Lung (tissue), 12 donors: ENCODE measurements around the gene JOSD2. TPM values are rescaled to one million over a fixed set of nuclear protein-coding genes. Genes with fewer than 3 reads are reported as not detected.

Experiments used
- ATAC-seq: fragments of 200-7000 bp; cut with Tn5 transposase; one replicate; pipeline ENCODE4 v1.9.1; 2020; ENCODE audit warnings: moderate number of reproducible peaks; ENCODE audit not compliant: insufficient read depth, low FRiP score
- DNase-seq, 3 donors: peaks; one replicate each; pipeline ENCODE4 v3.0.0-alpha.2; 2013 to 2017
- H3K27ac ChIP-seq, 2 donors: one replicate each; pipeline ENCODE4 v1.5.1; 2013; ENCODE audit warnings: mild to moderate bottlenecking in 2 of 2, moderate library complexity in 2 of 2, control low read depth in 1 of 2, inconsistent platforms in 1 of 2, low read depth in 1 of 2, low read length in 1 of 2
- H3K27me3 ChIP-seq, 3 donors: one replicate each; pipeline ENCODE4 v1.5.1; 2013; ENCODE audit warnings: low read length in 2 of 3; ENCODE audit not compliant: control insufficient read depth in 3 of 3, insufficient read depth in 3 of 3
- H3K36me3 ChIP-seq, 4 donors: one replicate each; pipeline ENCODE4 v1.5.1; 2013; ENCODE audit warnings: low read length in 4 of 4, mild to moderate bottlenecking in 1 of 4, moderate library complexity in 1 of 4; ENCODE audit not compliant: control insufficient read depth in 4 of 4, insufficient read depth in 4 of 4
- H3K4me1 ChIP-seq, 5 donors: one replicate each; pipeline ENCODE4 v1.5.1; 2013; ENCODE audit warnings: low read length in 5 of 5, mild to moderate bottlenecking in 2 of 5, moderate library complexity in 1 of 5; ENCODE audit not compliant: control insufficient read depth in 5 of 5, insufficient read depth in 5 of 5
- H3K4me3 ChIP-seq: one replicate; pipeline ENCODE4 v1.5.1; 2013; ENCODE audit warnings: mild to moderate bottlenecking, control low read depth, moderate library complexity
- H3K9ac ChIP-seq, 2 donors: one replicate each; pipeline ENCODE4 v1.5.1; 2013; ENCODE audit warnings: low read length in 2 of 2, control low read depth in 1 of 2; ENCODE audit not compliant: insufficient read depth in 1 of 2
- H3K9me3 ChIP-seq, 4 donors: one replicate each; pipeline ENCODE4 v1.5.1; 2013; ENCODE audit warnings: low read length in 3 of 4, mild to moderate bottlenecking in 1 of 4, moderate library complexity in 1 of 4; ENCODE audit not compliant: control insufficient read depth in 4 of 4, insufficient read depth in 3 of 4
- WGBS, 2 donors: extraction: QIAGEN DNeasy Blood & Tissue Kit; methylation state at CpG; one replicate each; pipeline ENCODE4 v1.1.7; 2013; 5-methylcytosine and 5-hydroxymethylcytosine counted together
- polyA plus RNA-seq, 2 donors: library from polyadenylated mRNA; stranded (reverse); fragments of 200-250 nt; gene quantifications; one replicate each; pipeline ENCODE4 v1.2.1, GENCODE V29; 2013
- total RNA-seq, 2 donors: library from RNA; depleted of rRNA in 1 of 2; stranded (reverse); fragments of >200 nt in 1 of 2; gene quantifications; one replicate each; pipeline ENCODE4 v1.2.1, GENCODE V29; 2014 to 2021
- TF ChIP-seq, protein P1 (sequence below): IDR thresholded peaks from 2 replicates; pipeline ENCODE4 v1.5.1; 2012; ENCODE audit warnings: mild to moderate bottlenecking; ENCODE audit errors: control extremely low read depth, extremely low read depth
- donor health status: control.
- donor health status: control.
- donor health status: Bipolar disorder and iron deficiency.
- donor health status: healthy.
- donor health status: DM: yes; HTN: yes; CAD: no.

Gene JOSD2
- total and polyA plus RNA-seq, 4 donors = 9.8 to 76.8 (median 63.5) TPM

- ATAC-seq (no peak), DNase-seq (no peak)
- H3K9ac ChIP-seq = no peak overlapping the region
- no peak overlapping the region for H3K27ac ChIP-seq
- no peaks in the 10 kb centered on the region for H3K9me3 ChIP-seq
- no peaks in the 10 kb centered on the region for H3K27me3 ChIP-seq
- H3K4me3 ChIP-seq = no peak overlapping the region
- H3K4me1 ChIP-seq = peaks cover 5 to 10% (median 7%) of the 10 kb centered on the region in 5 donors
- 91 to 97% methylated on average over 23 to 37 of the region's 37 CpGs for WGBS, 2 donors
- TF ChIP-seq, protein P1, sequence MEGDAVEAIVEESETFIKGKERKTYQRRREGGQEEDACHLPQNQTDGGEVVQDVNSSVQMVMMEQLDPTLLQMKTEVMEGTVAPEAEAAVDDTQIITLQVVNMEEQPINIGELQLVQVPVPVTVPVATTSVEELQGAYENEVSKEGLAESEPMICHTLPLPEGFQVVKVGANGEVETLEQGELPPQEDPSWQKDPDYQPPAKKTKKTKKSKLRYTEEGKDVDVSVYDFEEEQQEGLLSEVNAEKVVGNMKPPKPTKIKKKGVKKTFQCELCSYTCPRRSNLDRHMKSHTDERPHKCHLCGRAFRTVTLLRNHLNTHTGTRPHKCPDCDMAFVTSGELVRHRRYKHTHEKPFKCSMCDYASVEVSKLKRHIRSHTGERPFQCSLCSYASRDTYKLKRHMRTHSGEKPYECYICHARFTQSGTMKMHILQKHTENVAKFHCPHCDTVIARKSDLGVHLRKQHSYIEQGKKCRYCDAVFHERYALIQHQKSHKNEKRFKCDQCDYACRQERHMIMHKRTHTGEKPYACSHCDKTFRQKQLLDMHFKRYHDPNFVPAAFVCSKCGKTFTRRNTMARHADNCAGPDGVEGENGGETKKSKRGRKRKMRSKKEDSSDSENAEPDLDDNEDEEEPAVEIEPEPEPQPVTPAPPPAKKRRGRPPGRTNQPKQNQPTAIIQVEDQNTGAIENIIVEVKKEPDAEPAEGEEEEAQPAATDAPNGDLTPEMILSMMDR = no peak
- H3K36me3 ChIP-seq = peaks cover 0 to 44% (median 17%) of the 10 kb centered on the region in 4 donors
Observed at GRCh38 chr19:50480281-50481111, 30.5 kb downstream of the JOSD2 start.

GRCh38 chr19:50479761-50480251 lies 31.2 kb downstream of the JOSD2 start:
- WGBS, 2 donors = 95 to 97% methylated on average over 16 of the region's 16 CpGs
- peaks cover 5 to 10% (median 7%) of the 10 kb centered on the region in 5 donors for H3K4me1 ChIP-seq
- no peak overlapping the region for H3K4me3 ChIP-seq
- peaks cover 0 to 44% (median 16%) of the 10 kb centered on the region in 4 donors for H3K36me3 ChIP-seq
- no peaks in the 10 kb centered on the region for H3K9me3 ChIP-seq
- TF ChIP-seq, protein P1 = no peak
- H3K9ac ChIP-seq = no peak overlapping the region
- ATAC-seq = no peak
- DNase-seq = no peak
- H3K27ac ChIP-seq = no peak overlapping the region
- no peaks in the 10 kb centered on the region for H3K27me3 ChIP-seq

GRCh38 chr19:50478901-50479715 lies 31.9 kb downstream of the JOSD2 start:
- Histone ChIP-seq H3K4me3 (no peak overlapping the region), H3K4me1 (peaks cover 5 to 10% (median 7%) of the 10 kb centered on the region in 5 donors), H3K9me3 (no peaks in the 10 kb centered on the region), H3K9ac (no peak overlapping the region), H3K36me3 (peaks cover 0 to 44% (median 16%) of the 10 kb centered on the region in 4 donors), H3K27me3 (no peaks in the 10 kb centered on the region), H3K27ac (no peak overlapping the region)
- TF ChIP-seq, protein P1 = no peak
- no peak for ATAC-seq
- WGBS, 2 donors = 91% methylated on average over 19 of the region's 19 CpGs
- no peak for DNase-seq
